HEK293T (cell line): ENCODE data around the gene ABCA9.
"Not testable (repeated sequence)": the region's sequence is repeated elsewhere in the genome, so short reads cannot be mapped to it uniquely, and the experiment has no call there.

Experiments
- FOXK2 ChIP-seq: fragments of 450-650 bp; IDR thresholded peaks from 2 replicates; pipeline ENCODE4 v1.6.1; 2016; ENCODE audit warnings: mild to moderate bottlenecking
- FOXM1 ChIP-seq: fragments of 450-650 bp; IDR thresholded peaks from 2 replicates; pipeline ENCODE4 v1.6.1; 2017; ENCODE audit warnings: mild to moderate bottlenecking, borderline replicate concordance
- NFRKB ChIP-seq: fragments of 450-650 bp; IDR thresholded peaks from 2 replicates; pipeline ENCODE4 v1.6.1; 2016; ENCODE audit warnings: mild to moderate bottlenecking, moderate library complexity
- SP1 ChIP-seq: fragments of 450-650 bp; IDR thresholded peaks from 2 replicates; pipeline ENCODE4 v1.6.1; 2017
- TARDBP ChIP-seq: fragments of 450-650 bp; IDR thresholded peaks from 2 replicates; pipeline ENCODE4 v1.6.1; 2016
- ZNF384 ChIP-seq: fragments of 450-650 bp; IDR thresholded peaks from 2 replicates; pipeline ENCODE4 v1.6.1; 2016

DNA sequence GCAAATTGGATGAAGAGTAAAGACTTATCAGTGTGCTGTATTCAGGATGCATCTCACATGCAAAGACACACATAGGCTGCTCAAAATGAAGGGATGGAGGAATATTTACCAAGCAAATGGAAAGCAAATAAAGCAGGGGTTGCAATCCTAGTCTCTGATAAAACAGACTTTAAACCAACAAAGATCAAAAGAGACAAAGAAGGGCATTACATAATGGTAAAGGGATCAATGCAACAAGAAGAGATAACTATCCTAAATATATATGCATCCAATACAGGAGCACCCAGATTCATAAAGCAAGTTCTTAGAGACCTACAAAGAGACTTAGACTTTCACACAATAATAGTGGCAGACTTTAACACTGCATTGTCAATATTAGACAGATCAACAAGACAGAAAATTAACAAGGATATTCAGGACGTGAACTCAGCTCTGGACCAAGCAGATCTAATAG, 12.1 kb upstream of the ABCA9 start:
- not testable (repeated sequence) for TF ChIP-seq ZNF384, FOXK2, FOXM1, TARDBP, SP1, NFRKB
